Measurements from ENCODE around the gene KRT32.

- TF ChIP-seq POLR2A (IDR thresholded peaks at IDR 0.05; ENCODE audit: low read length) (no peak), GATA1 (IDR thresholded peaks at IDR 0.05; ENCODE audit: low read depth, low read length) (no peak)
Observed at GRCh38 chr17:41415833-41416335, 51.3 kb downstream of the KRT32 start.
